Heart right ventricle (tissue), 16 donors: ENCODE measurements around the gene R3HDM4. TPM values are rescaled to one million over a fixed set of nuclear protein-coding genes. Genes with fewer than 3 reads are reported as not detected.
"Not testable (repeated sequence)": the region's sequence is repeated elsewhere in the genome, so short reads cannot be mapped to it uniquely, and the experiment has no call there.

Experiments used
- ATAC-seq, 8 donors: fragments of 200-7000 bp; cut with Tn5 transposase; one replicate each; pipeline ENCODE4 v1.9.1; 2020; ENCODE audit warnings: mild to moderate bottlenecking in 8 of 8, moderate library complexity in 8 of 8, moderate number of reproducible peaks in 1 of 8
- DNase-seq, 2 donors: peaks; one replicate each; pipeline ENCODE4 v3.0.0-alpha.2; 2020
- H3K27ac ChIP-seq, 10 donors: fragments of 200-600 bp; sonication (generic) in 2 of 10; one replicate each; pipeline versions ENCODE4 v1.5.0 to v1.8.0; 2020 to 2022; ENCODE audit warnings: mild to moderate bottlenecking in 3 of 10
- H3K27me3 ChIP-seq, 7 donors: fragments of 200-600 bp; one replicate each; pipeline ENCODE4 v1.8.0; 2021 to 2022; ENCODE audit warnings: mild to moderate bottlenecking in 2 of 7
- H3K36me3 ChIP-seq, 9 donors: fragments of 200-600 bp; sonication (generic) in 1 of 9; one replicate each; pipeline versions ENCODE4 v1.5.0 to v1.8.0; 2020 to 2022; ENCODE audit warnings: mild to moderate bottlenecking in 2 of 9
- H3K4me1 ChIP-seq, 9 donors: fragments of 200-600 bp; sonication (generic) in 1 of 9; one replicate each; pipeline versions ENCODE4 v1.5.0 to v1.8.0; 2020 to 2022; ENCODE audit warnings: mild to moderate bottlenecking in 4 of 9
- H3K4me3 ChIP-seq, 10 donors: fragments of 200-600 bp; sonication (generic) in 2 of 10; one replicate each; pipeline versions ENCODE4 v1.5.0 to v1.8.0; 2020 to 2022; ENCODE audit warnings: mild to moderate bottlenecking in 7 of 10, moderate library complexity in 2 of 10
- H3K9me3 ChIP-seq, 11 donors: fragments of 200-600 bp in 10 of 11; sonication (generic) in 2 of 11; one replicate each; pipeline versions ENCODE4 v1.5.0 to v1.8.0; 2013 to 2022; ENCODE audit warnings: mild to moderate bottlenecking in 2 of 11, control low read depth in 1 of 11, moderate library complexity in 1 of 11
- CTCF ChIP-seq, 9 donors: fragments of 200-600 bp; sonication (generic) in 2 of 9; IDR thresholded peaks; one replicate each; pipeline versions ENCODE4 v1.5.0 to v1.8.0; 2021 to 2022; ENCODE audit warnings: antibody characterized with exemption in 9 of 9, mild to moderate bottlenecking in 5 of 9, moderate library complexity in 1 of 9
- WGBS, 2 donors: extraction: QIAGEN DNeasy Blood & Tissue Kit; methylation state at CpG; one replicate each; pipeline ENCODE4 v1.1.7; 2013; ENCODE audit warnings: inconsistent platforms in 1 of 2; 5-methylcytosine and 5-hydroxymethylcytosine counted together
- intact Hi-C, 10 donors: fragments of 100-400 bp; cut with DNase I; formaldehyde crosslinking; loops; one replicate each; pipeline versions ENCODE4 v1.11.1 to v1.14.2; 2022
- polyA plus RNA-seq, 2 donors: library from polyadenylated mRNA; stranded (reverse); fragments of 200-250 nt; gene quantifications; one replicate each; pipeline ENCODE4 v1.2.3, GENCODE V29; 2013
- total RNA-seq, 10 donors: library from RNA; stranded (reverse); fragmentation: NEBNext Ultra II Directional in 3 of 10; extraction: Animal tissue kit (Norgen Biotek cat#: 25700) in 3 of 10; gene quantifications; one replicate each; pipeline versions ENCODE4 v1.2.1 to v1.2.4, GENCODE V29; 2021 to 2023
- donor health status: Arrhythmogenic right ventricular cardiomyopathy.
- donor health status: ischemic (EF 13 %, LVEDD 7.1; RV severe dilation, severe dysfunction).
- donor health status: healthy with polysubstance abuse.
- donor health status: DM: no; HTN: yes; CAD: no.
- donor health status: DM: no; HTN: no; CAD: no.
- donor health status: ischemic (EF 25% LVEDD 6.9; RV normal size, moderate dysfunction).
- donor health status: ischemic (EF 25% LVEDD 5.7; RV mildly dilated, moderate dysfunction).
- donor health status: healthy.
- donor health status: DM: yes; HTN: yes; CAD: no.
- donor health status: Ischemic cardiomyopathy.
- donor health status: ischemic (EF 35%, LVEDD 5.7; RV mildly dilated, moderate dysfunction).
- donor health status: nonischemic (EF 11% LVEDD 7.7; RV severe dilation, severe dysfunction).
- donor health status: DM: yes; HTN: yes; CAD: no.
- donor health status: PGD.
- donor health status: ischemic (EF 29% LVEDD 5.4; RV normal size, mild dysfunction).
- donor health status: nonischemic (EF 23%, LVEDD 6.1; RV moderate dilation, normal function).

The R3HDM4 gene
- total and polyA plus RNA-seq, 12 donors = 16.3 to 49.8 (median 20.8) TPM

GRCh38 chr19:892243-892893, 20.7 kb downstream of the R3HDM4 start:
- H3K36me3 ChIP-seq = peaks cover 0 to 47% (median 5%) of the 10 kb centered on the region in 9 donors
- no peak for TF ChIP-seq CTCF (IDR thresholded peaks at IDR 0.05)
- H3K27ac ChIP-seq = peak overlapping the region; percentile 87 to 97 (median 94)
- intact Hi-C loops = no loop called here
- H3K27me3 ChIP-seq = no peaks in the 10 kb centered on the region
- H3K9me3 ChIP-seq = no peaks in the 10 kb centered on the region
- WGBS, 2 donors = 4 to 6% methylated on average over 22 to 27 of the region's 27 CpGs
- H3K4me1 ChIP-seq = peaks cover 0 to 19% (median 9%) of the 10 kb centered on the region in 9 donors
- H3K4me3 ChIP-seq = peak overlapping the region; percentile 67 to 92 (median 80)
- peak in 1 of 2 donors; percentile 52 for DNase-seq
- peak in 1 of 8 donors; percentile 2 for ATAC-seq

GRCh38 chr19:891421-892200, 21.4 kb downstream of the R3HDM4 start:
- Histone ChIP-seq H3K27ac (peak overlapping the region in 5 of 10 donors; percentile 87 to 97 (median 97)), H3K4me1 (peaks cover 0 to 19% (median 9%) of the 10 kb centered on the region in 9 donors), H3K4me3 (peak overlapping the region in 9 of 10 donors; percentile 67 to 92 (median 81)), H3K36me3 (peaks cover 0 to 47% (median 5%) of the 10 kb centered on the region in 9 donors)
- H3K9me3 ChIP-seq, intact Hi-C loops, ATAC-seq, DNase-seq, H3K27me3 ChIP-seq: not testable (repeated sequence)
- 70 to 73% methylated on average over 42 to 46 of the region's 50 CpGs for WGBS, 2 donors

GRCh38 chr19:890831-891230, 22.2 kb downstream of the R3HDM4 start:
- Histone ChIP-seq H3K4me1 (peaks cover 0 to 19% (median 9%) of the 10 kb centered on the region in 9 donors), H3K27ac (no peak overlapping the region), H3K27me3 (no peaks in the 10 kb centered on the region), H3K36me3 (peaks cover 0 to 52% (median 12%) of the 10 kb centered on the region in 9 donors), H3K4me3 (no peak overlapping the region), H3K9me3 (no peaks in the 10 kb centered on the region)
- intact Hi-C loops = no loop called here
- WGBS, 2 donors = 88 to 89% methylated on average over 18 of the region's 18 CpGs
- no peak for DNase-seq
- no peak for ATAC-seq
- no peak for TF ChIP-seq CTCF (IDR thresholded peaks at IDR 0.05)

GRCh38 chr19:889662-890295, 23.2 kb downstream of the R3HDM4 start:
- H3K27ac ChIP-seq = no peak overlapping the region
- intact Hi-C loops = no loop called here
- no peaks in the 10 kb centered on the region for H3K9me3 ChIP-seq
- no peak for DNase-seq
- no peak overlapping the region for H3K4me3 ChIP-seq
- H3K27me3 ChIP-seq = no peaks in the 10 kb centered on the region
- no peak for ATAC-seq
- no peak for TF ChIP-seq CTCF (IDR thresholded peaks at IDR 0.05)
- 91 to 94% methylated on average over 26 of the region's 26 CpGs for WGBS, 2 donors
- H3K36me3 ChIP-seq = peaks cover 0 to 62% (median 21%) of the 10 kb centered on the region in 9 donors
- H3K4me1 ChIP-seq = peaks cover 0 to 19% (median 9%) of the 10 kb centered on the region in 9 donors
